ENCODE measurements around the gene OSCP1. TPM values are rescaled to one million over a fixed set of nuclear protein-coding genes. Genes with fewer than 3 reads are reported as not detected.

OSCP1 gene
- total and polyA plus RNA-seq, 2 experiments from 2014 or later = 2.2 to 2.6 TPM

GRCh38 chr1:36471830-36472641 lies 21.8 kb upstream of the OSCP1 start (continued):
- TF ChIP-seq ZNF462 (CRISPR knock-in tag; IDR thresholded peaks at IDR 0.05) (no peak), ZNF114 (CRISPR knock-in tag; IDR thresholded peaks at IDR 0.05) (no peak), ZNF331 (CRISPR knock-in tag; IDR thresholded peaks at IDR 0.05; ENCODE audit: low read depth) (no peak), NANOG (IDR thresholded peaks at IDR 0.05; ENCODE audit: borderline replicate concordance) (no peak)

- Mint-ChIP-seq H3K27ac (no peak overlapping the region), H3K4me3 (no peak overlapping the region), H3K36me3 (ENCODE audit: low read depth) (no peaks in the 10 kb centered on the region), H3K27me3 (ENCODE audit: insufficient read depth, low read depth, poor library complexity) (peaks cover 37% of the 10 kb centered on the region), H3K9me3 (no peaks in the 10 kb centered on the region), H3K4me1 (peaks cover 22% of the 10 kb centered on the region)
- Histone ChIP-seq H2AFZ (no peak overlapping the region), H3K36me3 (ENCODE audit: insufficient read depth) (no peaks in the 10 kb centered on the region), H3K79me2 (replicated peaks; ENCODE audit: insufficient read depth) (no peaks in the 10 kb centered on the region), H3K4me2 (no peak overlapping the region), H3K4me1 (ENCODE audit: insufficient read depth) (peaks cover 12% of the 10 kb centered on the region; the same call in 1 of the 2 replicates), H3K27ac (ENCODE audit: low read depth) (no peak overlapping the region), H3K27me3 (ENCODE audit: insufficient read depth) (peaks cover 50% of the 10 kb centered on the region), H3K4me3 (no peak overlapping the region), H3F3A (replicated peaks; ENCODE audit: low read depth) (no peaks in the 10 kb centered on the region), H4K20me1 (replicated peaks; ENCODE audit: insufficient read depth) (no peaks in the 10 kb centered on the region), H3K9me2 (ENCODE audit: insufficient read depth) (no peaks in the 10 kb centered on the region)
- ATAC-seq (no peak), DNase-seq (ENCODE audit: low spot score) (no peak)
- no peak for TF ChIP-seq ZNF331 (CRISPR knock-in tag; IDR thresholded peaks at IDR 0.05; ENCODE audit: low read depth)
- TF ChIP-seq ZNF462 (CRISPR knock-in tag; IDR thresholded peaks at IDR 0.05) = no peak
- no peak for TF ChIP-seq JUNB (IDR thresholded peaks at IDR 0.05; ENCODE audit: unreplicated experiment)
- TF ChIP-seq CTCF (conservative IDR thresholded peaks at IDR 0.05; ENCODE audit: low read depth in 2 of 2) = no peak
Measured at GRCh38 chr1:36469163-36469562, 18.9 kb upstream of the OSCP1 start.
